ENCODE data around the gene RSL1D1.

GRCh38 chr16:11857161-11857560, 5.8 kb upstream of the RSL1D1 start:
- TF ChIP-seq, protein P1, sequence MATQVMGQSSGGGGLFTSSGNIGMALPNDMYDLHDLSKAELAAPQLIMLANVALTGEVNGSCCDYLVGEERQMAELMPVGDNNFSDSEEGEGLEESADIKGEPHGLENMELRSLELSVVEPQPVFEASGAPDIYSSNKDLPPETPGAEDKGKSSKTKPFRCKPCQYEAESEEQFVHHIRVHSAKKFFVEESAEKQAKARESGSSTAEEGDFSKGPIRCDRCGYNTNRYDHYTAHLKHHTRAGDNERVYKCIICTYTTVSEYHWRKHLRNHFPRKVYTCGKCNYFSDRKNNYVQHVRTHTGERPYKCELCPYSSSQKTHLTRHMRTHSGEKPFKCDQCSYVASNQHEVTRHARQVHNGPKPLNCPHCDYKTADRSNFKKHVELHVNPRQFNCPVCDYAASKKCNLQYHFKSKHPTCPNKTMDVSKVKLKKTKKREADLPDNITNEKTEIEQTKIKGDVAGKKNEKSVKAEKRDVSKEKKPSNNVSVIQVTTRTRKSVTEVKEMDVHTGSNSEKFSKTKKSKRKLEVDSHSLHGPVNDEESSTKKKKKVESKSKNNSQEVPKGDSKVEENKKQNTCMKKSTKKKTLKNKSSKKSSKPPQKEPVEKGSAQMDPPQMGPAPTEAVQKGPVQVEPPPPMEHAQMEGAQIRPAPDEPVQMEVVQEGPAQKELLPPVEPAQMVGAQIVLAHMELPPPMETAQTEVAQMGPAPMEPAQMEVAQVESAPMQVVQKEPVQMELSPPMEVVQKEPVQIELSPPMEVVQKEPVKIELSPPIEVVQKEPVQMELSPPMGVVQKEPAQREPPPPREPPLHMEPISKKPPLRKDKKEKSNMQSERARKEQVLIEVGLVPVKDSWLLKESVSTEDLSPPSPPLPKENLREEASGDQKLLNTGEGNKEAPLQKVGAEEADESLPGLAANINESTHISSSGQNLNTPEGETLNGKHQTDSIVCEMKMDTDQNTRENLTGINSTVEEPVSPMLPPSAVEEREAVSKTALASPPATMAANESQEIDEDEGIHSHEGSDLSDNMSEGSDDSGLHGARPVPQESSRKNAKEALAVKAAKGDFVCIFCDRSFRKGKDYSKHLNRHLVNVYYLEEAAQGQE (IDR thresholded peaks at IDR 0.05; ENCODE audit: borderline replicate concordance) = no peak
- no peak for TF ChIP-seq CTCF (IDR thresholded peaks at IDR 0.05; ENCODE audit: poor library complexity, severe bottlenecking)
- TF ChIP-seq EP300 (conservative IDR thresholded peaks at IDR 0.05; ENCODE audit: poor library complexity, severe bottlenecking) = no peak
- no peak for TF ChIP-seq TAF1 (IDR thresholded peaks at IDR 0.05; ENCODE audit: low read depth)
- no peak for TF ChIP-seq SMC3 (conservative IDR thresholded peaks at IDR 0.05; ENCODE audit: poor library complexity)
